ENCODE results near the gene ABHD17A. TPM values are rescaled to one million over a fixed set of nuclear protein-coding genes. Genes with fewer than 3 reads are reported as not detected.

ABHD17A gene
- total RNA-seq, 6 experiments from 2014 or later = 20.4 to 49.5 (median 23.5) TPM

DNA sequence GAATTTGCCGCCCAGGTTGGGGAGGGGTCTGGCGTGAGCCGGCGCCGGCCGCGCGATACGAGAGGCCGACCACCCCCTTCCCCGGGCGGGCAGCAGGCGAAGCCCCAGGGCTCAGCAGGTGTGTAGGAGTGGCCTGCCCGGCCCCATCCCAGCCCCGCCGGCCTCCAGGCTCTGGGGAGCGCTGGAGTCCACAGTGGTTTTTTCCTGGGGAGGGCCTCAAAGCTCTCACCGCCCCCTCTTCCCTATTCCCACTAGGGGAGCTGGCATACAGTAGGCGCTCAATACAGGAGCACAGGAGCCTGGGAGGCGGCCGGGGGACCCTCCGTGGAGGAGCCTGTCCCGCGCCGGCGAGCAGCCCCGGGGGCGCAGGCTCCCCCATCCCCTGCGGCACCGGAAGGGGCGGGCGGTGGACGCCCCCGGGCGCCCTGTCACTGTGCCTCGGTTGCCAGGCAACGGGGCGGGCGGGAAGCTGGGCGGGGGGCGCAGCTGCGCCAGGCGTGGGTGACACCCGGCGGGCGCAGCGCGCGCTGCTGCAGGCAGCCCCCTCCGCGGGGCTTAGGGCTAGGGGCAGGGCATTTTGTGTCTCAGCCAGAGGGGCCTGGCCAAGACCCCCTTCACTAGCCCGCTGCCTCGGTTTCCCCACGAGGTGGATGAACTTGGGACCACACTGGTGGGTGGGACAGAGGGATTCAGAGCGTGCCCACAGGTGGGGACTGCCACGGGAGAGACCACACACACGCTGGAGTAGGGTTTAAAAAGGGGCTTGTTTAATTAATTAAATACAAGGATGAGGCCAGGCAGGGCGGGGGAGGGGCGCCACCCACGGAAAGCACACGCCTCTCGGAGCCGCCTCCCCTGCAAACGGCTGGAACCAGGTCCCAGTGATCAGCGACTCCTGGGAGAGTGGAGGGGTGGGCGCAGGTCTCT lies 33.4 kb downstream of the ABHD17A start:
- Histone ChIP-seq H3K36me3 (no peaks in the 10 kb centered on the region), H3K27ac (no peak overlapping the region), H3K9me3 (no peaks in the 10 kb centered on the region), H3K27me3 (no peaks in the 10 kb centered on the region), H3K4me3 (no peak overlapping the region), H3K4me1 (peaks cover 0 to 27% (median 7%) of the 10 kb centered on the region in 4 donors)
- intact Hi-C loops (cut with DNase I) = no loop called here
- peak in 2 of 3 donors; percentile 37 to 57 for DNase-seq
- TF ChIP-seq, protein P1, sequence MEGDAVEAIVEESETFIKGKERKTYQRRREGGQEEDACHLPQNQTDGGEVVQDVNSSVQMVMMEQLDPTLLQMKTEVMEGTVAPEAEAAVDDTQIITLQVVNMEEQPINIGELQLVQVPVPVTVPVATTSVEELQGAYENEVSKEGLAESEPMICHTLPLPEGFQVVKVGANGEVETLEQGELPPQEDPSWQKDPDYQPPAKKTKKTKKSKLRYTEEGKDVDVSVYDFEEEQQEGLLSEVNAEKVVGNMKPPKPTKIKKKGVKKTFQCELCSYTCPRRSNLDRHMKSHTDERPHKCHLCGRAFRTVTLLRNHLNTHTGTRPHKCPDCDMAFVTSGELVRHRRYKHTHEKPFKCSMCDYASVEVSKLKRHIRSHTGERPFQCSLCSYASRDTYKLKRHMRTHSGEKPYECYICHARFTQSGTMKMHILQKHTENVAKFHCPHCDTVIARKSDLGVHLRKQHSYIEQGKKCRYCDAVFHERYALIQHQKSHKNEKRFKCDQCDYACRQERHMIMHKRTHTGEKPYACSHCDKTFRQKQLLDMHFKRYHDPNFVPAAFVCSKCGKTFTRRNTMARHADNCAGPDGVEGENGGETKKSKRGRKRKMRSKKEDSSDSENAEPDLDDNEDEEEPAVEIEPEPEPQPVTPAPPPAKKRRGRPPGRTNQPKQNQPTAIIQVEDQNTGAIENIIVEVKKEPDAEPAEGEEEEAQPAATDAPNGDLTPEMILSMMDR (IDR thresholded peaks at IDR 0.05) = no peak
- no peak for TF ChIP-seq POLR2A (IDR thresholded peaks at IDR 0.05)
- WGBS (ENCODE audit: insufficient coverage, low coverage, low lambda C conversion rate, missing lambda C conversion rate) = 40% methylated on average over 8 of the region's 66 CpGs
- ATAC-seq = no peak

DNA sequence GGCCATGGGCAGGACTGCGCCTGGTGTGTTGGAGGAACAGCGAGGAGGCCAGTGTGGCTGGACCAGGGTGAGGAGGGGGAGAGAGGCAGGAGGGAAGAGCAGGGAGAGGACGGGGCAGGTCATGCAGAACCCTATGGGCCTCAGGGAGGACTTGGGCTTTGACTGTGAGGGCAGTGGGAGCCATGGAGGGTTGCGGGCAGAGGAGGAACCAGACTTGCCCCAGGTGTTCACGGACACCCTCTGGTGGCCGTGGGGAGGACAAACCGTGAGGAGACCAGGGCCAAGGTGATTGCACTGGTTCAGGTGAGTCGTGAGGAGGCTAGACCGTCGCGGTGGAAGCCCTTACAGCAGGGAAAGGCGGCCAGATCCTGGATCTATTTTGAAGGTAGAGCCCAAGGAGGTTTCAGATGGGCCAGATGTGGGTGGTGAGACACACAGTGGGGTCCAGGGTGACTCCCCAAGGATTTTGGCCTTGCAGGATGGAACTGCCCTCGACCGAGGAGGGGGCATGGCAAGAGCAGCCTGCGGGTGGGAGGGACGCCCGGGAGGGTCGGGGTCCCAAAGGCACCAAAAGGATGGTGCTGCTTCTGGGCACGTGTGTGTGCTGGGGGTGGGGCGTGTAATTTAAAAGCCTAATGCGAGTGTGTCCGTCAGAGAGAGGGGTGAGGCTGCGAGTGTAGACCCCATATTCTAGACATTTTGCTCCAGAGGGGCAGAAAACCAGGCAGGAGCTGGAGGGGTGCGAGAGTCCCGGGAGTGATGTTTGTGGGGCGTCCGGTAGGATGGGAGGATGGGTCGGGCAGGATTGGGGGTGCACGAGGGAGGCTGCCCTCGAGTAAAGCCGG lies 34.3 kb downstream of the ABHD17A start:
- 74% methylated on average over 14 of the region's 31 CpGs for WGBS (ENCODE audit: insufficient coverage, low coverage, low lambda C conversion rate, missing lambda C conversion rate)
- no peak overlapping the region for H3K4me3 ChIP-seq
- H3K4me1 ChIP-seq = peaks cover 0 to 35% (median 13%) of the 10 kb centered on the region in 4 donors
- H3K36me3 ChIP-seq = no peaks in the 10 kb centered on the region
- TF ChIP-seq, protein P1 (IDR thresholded peaks at IDR 0.05) = peak in 2 of 4 donors; percentile 24 to 25
- TF ChIP-seq POLR2A (IDR thresholded peaks at IDR 0.05) = no peak
- no peak overlapping the region for H3K27ac ChIP-seq
- ATAC-seq (no peak), DNase-seq (peak in 2 of 3 donors; percentile 25 to 57)
- H3K9me3 ChIP-seq = no peaks in the 10 kb centered on the region
- intact Hi-C loops (cut with DNase I) = no loop called here
- H3K27me3 ChIP-seq = no peaks in the 10 kb centered on the region

GRCh38 chr19:1849886-1850398 lies 35.4 kb downstream of the ABHD17A start:
- intact Hi-C loops (cut with DNase I) = no loop called here
- no peaks in the 10 kb centered on the region for H3K27me3 ChIP-seq
- H3K27ac ChIP-seq = no peak overlapping the region
- no peak for ATAC-seq
- 85% methylated on average over 10 of the region's 10 CpGs for WGBS (ENCODE audit: insufficient coverage, low coverage, low lambda C conversion rate, missing lambda C conversion rate)
- TF ChIP-seq, protein P1 (IDR thresholded peaks at IDR 0.05) = no peak
- TF ChIP-seq POLR2A (IDR thresholded peaks at IDR 0.05) = no peak
- no peak for DNase-seq
- peaks cover 0 to 39% (median 13%) of the 10 kb centered on the region in 4 donors for H3K4me1 ChIP-seq
- no peak overlapping the region for H3K4me3 ChIP-seq
- H3K9me3 ChIP-seq = no peaks in the 10 kb centered on the region
- no peaks in the 10 kb centered on the region for H3K36me3 ChIP-seq

GRCh38 chr19:1849132-1849474 lies 36.2 kb downstream of the ABHD17A start:
- Histone ChIP-seq H3K27me3 (no peaks in the 10 kb centered on the region), H3K4me3 (no peak overlapping the region), H3K36me3 (no peaks in the 10 kb centered on the region), H3K9me3 (no peaks in the 10 kb centered on the region), H3K4me1 (peaks cover 0 to 38% (median 13%) of the 10 kb centered on the region in 4 donors), H3K27ac (no peak overlapping the region)
- ATAC-seq (no peak), DNase-seq (no peak)
- no peak for TF ChIP-seq POLR2A (IDR thresholded peaks at IDR 0.05)
- TF ChIP-seq, protein P1 (IDR thresholded peaks at IDR 0.05) = no peak
- WGBS (ENCODE audit: insufficient coverage, low coverage, low lambda C conversion rate, missing lambda C conversion rate) = 30% methylated on average over 5 of the region's 5 CpGs
- intact Hi-C loops (cut with DNase I) = no loop called here
